HG02588 (cell line): Measurements from ENCODE around the gene SORCS2.
"Not testable (repeated sequence)": the region's sequence is repeated elsewhere in the genome, so short reads cannot be mapped to it uniquely, and the experiment has no call there.

ENCODE experiments used
- ATAC-seq: cut with Tn5 transposase; IDR thresholded peaks from one replicate; pipeline ENCODE4 v1.9.1; 2021; ENCODE audit warnings: mild to moderate bottlenecking, moderate library complexity; ENCODE audit not compliant: unreplicated experiment

SORCS2 gene

GRCh38 chr4:7199129-7199725 is 6.9 kb downstream of the SORCS2 start:
- no peak for ATAC-seq

DNA sequence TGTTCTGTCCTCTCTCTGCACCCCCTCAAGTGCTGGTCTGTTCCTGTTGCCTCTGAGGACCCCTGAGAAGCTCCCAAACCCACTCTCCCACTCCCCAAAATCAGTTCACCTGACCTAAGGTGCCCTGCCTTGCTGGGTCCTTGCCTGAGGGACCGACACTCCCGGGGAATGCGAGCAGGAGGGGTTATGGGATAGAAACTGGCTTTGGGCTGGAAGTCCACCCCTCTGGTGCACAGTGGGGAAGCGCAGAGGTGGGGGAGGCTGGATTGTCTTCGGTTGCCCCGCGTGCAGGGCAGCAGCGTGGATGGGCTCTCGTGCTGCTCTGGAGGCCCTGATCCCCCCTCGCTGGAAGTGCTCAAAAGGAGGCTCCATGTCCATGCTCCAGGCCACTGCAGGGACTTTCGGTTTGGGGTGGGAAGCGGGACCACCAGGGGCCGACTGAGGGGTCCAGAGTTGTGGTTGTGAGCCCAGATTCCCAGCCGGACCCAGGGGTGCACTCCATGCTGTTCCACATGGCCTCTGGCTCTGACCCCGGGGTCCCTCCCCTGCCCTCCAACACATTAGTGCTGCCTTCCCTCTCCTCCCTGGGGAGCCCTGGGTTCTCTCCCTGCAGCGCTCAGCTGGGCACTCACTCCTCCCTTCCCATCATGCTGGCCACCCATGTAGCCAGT is 7.6 kb downstream of the SORCS2 start:
- ATAC-seq: no peak

DNA sequence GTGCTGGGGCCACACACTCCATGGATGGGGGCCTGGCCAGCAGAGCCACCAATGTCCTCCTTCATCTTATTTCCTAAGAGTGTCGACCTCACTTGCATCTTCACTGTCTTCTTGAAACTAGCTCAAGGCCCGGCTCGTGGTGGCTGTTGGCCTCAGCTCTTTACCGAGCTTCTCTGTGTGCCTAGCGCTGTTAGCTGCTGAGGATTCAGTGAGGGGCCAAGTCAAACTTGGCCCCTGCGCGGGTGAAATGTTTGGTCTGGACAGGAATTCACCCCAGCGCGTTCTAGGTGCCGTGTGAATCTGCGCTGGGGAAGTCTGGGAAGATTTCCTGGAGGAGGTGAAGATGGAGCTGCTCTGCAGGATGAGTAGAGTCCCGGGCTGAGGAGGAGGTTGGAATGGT is 8.5 kb downstream of the SORCS2 start:
- ATAC-seq: no peak

GRCh38 chr4:7201420-7202305 is 9.3 kb downstream of the SORCS2 start:
- ATAC-seq: no peak

DNA sequence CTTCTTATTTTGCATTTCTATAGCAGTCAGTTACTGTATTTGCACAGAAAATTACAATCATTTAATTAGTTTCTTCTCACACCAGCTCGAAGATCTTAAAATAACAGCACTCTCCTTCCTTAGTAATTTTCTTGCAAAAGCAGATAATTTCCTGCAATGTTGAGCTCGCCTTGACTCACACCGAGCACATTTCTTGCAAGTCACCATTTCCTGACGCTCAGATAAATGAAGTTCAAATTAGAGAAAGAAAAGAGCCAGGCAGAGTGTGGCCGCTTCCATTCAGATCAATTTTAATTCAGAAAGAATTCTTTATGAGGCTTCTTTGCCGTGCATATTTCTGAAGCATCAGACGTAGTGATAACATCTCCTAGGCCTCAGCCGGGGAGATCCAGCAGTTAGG is 10.1 kb downstream of the SORCS2 start:
- ATAC-seq: no peak

DNA sequence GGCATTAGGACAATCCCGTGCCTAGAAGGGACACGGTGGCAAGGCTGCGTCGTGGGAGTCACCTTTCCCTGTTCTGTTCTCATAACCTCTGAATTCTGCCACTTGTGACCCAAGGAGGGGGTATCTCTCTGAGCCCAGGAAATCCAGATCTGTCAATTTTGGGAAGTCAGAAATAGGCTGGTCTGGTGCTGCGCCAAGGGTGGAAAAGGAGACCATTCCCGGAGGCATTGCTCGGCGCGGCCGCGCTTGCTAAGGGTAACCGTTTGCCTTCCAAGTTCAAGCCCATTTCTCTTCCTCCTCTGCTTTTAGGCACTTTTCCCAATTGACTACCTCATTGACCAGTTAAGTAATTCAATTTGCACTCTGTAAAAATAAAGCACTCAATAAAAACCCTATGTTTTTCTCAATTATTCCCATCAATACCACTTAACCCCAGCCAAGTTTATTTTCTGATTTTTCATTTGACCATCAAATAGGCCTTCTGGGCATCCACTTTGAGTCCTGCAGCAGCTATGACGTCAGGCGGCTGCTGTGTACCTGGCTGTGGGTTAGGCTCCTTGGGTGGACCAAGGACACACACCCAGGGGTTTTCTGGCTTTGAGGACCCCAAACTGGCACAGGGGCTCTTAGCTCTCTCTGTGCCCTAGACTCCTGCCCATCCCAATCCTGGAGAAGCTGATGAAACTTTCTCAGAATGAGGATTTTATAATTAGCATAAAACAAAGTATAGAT is 12.5 kb downstream of the SORCS2 start:
- no peak for ATAC-seq

- ATAC-seq: no peak
Observed at GRCh38 chr4:7206385-7206784, 14.0 kb downstream of the SORCS2 start.

DNA sequence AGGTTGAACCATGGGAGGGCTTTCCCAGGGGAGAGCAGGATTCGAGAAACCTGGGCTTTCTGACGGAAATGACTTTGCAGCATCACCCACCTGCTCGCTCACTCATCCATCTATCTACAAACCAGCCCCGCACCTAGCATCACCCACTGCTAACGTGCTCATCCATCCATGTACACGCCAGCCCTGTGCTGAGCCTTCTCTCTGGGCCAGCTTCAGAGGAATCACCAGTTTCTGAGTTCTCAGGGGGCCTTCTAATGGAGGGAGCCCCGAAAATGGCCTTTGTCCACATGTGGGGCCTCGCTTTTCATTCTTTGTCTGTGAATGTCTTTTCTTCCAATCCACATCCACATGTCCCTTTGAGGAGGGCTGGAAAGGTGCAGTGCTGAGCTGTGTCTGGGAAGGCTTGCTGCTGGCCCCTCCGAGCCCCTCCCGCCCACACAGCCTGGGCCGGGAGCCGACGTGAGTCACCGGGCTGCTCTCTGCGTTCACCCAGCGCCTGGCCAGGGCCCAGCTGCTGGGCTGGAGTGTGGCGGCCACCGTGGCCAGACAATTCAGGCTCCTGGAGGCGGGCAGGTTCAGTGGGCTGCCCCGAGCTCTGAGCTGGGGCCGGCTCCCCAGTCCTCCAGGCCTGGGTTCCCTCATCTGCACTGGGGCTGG is 14.7 kb downstream of the SORCS2 start:
- no peak for ATAC-seq

GRCh38 chr4:7207628-7208231 is 15.4 kb downstream of the SORCS2 start:
- ATAC-seq: no peak

GRCh38 chr4:7208509-7209451 is 16.4 kb downstream of the SORCS2 start:
- no peak for ATAC-seq

DNA sequence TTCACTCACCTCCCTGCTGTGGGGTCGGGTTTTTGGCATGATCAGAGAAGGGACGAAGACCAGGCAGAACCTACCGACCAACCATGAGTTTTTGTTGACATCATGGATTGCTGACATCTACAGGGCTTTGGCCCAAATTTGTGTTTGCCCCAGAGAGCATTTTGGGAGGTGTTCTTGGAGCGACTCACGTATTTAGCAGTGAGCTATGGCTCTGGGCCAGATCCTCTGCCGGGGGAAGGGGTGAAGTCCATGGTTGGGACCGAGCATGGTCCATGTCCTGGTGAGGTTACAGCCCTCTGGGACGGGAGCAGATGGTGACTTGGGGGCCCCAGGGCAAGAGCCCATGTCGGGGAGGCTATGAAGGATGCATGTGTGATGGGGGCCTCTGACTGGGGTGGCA is 17.4 kb downstream of the SORCS2 start:
- ATAC-seq: no peak

DNA sequence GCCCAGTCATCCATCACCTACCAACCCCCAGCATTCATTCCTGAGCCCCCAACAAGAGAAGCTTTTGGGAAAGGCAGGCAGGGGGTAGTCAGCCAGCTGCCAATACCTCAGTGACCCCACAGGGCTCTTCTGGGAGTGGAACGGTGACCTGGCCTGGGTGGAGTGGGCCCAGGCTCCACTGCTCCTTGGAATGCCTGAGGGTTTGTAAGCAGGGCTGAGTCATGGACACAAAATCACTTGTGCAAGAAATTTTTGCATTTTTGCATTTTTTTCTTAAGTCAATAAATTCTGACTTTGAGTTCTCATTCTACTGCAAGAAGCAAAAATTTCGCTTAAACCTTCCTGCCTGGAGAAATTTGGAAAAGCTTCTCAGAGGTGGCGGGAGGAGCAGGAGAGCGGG is 18.5 kb downstream of the SORCS2 start:
- no peak for ATAC-seq

GRCh38 chr4:7212101-7212674 is 19.9 kb downstream of the SORCS2 start:
- no peak for ATAC-seq

GRCh38 chr4:7212921-7213320 is 20.6 kb downstream of the SORCS2 start:
- ATAC-seq: no peak

- ATAC-seq: no peak
Observed at GRCh38 chr4:7213807-7214206, 21.5 kb downstream of the SORCS2 start.

GRCh38 chr4:7214359-7214758 is 22.0 kb downstream of the SORCS2 start:
- no peak for ATAC-seq

GRCh38 chr4:7215187-7215586 is 22.8 kb downstream of the SORCS2 start:
- not testable (repeated sequence) for ATAC-seq

- ATAC-seq: no peak
Observed at GRCh38 chr4:7217039-7217438, 24.7 kb downstream of the SORCS2 start.
